K562 (cell line): ENCODE data around the gene PHTF2. TPM values are rescaled to one million over a fixed set of nuclear protein-coding genes. Genes with fewer than 3 reads are reported as not detected.

Experiments used
- BRD9 ChIP-seq: fragments of 450-650 bp; IDR thresholded peaks from 2 replicates; pipeline ENCODE4 v1.6.1; 2018; ENCODE audit warnings: low read depth; ENCODE audit not compliant: partially characterized antibody
- CBFA2T3 ChIP-seq: fragments of 450-650 bp; IDR thresholded peaks from 2 replicates; pipeline ENCODE4 v1.6.1; 2017
- CCNT2 ChIP-seq: IDR thresholded peaks from 2 replicates; pipeline ENCODE4 v1.6.1; 2011; ENCODE audit warnings: borderline replicate concordance, low read depth, mild to moderate bottlenecking, moderate library complexity, mixed read lengths, low read length; ENCODE audit not compliant: insufficient read length; ENCODE audit errors: extremely low read depth
- CEBPG ChIP-seq, 3 experiments: fragments of 200-800 bp in 1 of 3; sonication (Bioruptor generic) in 1 of 3; sonication (generic) in 1 of 3; formaldehyde crosslinking in 1 of 3; IDR thresholded peaks in 2 of 3; conservative IDR thresholded peaks in 1 of 3; 2 replicates each; pipeline versions ENCODE4 v1.6.1 to v1.8.0; 2016 to 2022; ENCODE audit warnings: missing compliant biosample characterization in 2 of 3, missing genetic modification characterization in 2 of 3, mild to moderate bottlenecking in 1 of 3, missing genetic modification reagents in 1 of 3
- FOXA1 ChIP-seq: fragments of 450-650 bp; IDR thresholded peaks from 2 replicates; pipeline ENCODE4 v1.6.1; 2016; ENCODE audit warnings: mild to moderate bottlenecking, borderline replicate concordance
- HNRNPL ChIP-seq: fragments of 200-400 bp; formaldehyde crosslinking; IDR thresholded peaks from 2 replicates; pipeline ENCODE4 v1.6.1; 2017; ENCODE audit warnings: low read depth, mild to moderate bottlenecking, low read length
- ILK ChIP-seq: fragments of 450-650 bp; IDR thresholded peaks from 2 replicates; pipeline ENCODE4 v1.6.1; 2016; ENCODE audit warnings: missing genetic modification characterization, low read depth, mild to moderate bottlenecking, missing compliant biosample characterization, moderate library complexity, borderline replicate concordance
- MXI1 ChIP-seq: IDR thresholded peaks from 2 replicates; pipeline ENCODE4 v1.6.1; 2011; ENCODE audit warnings: low read depth, mild to moderate bottlenecking, improper control_type of control experiment, low read length
- NFXL1 ChIP-seq: fragments of 450-650 bp; formaldehyde crosslinking; IDR thresholded peaks from 2 replicates; pipeline ENCODE4 v1.4.0; 2021; ENCODE audit warnings: mild to moderate bottlenecking
- RAD21 ChIP-seq, 2 experiments: fragments of 250-450 bp in 1 of 2; fragments of 450-650 bp in 1 of 2; sonication (Bioruptor Pico) in 1 of 2; formaldehyde crosslinking in 1 of 2; IDR thresholded peaks in 1 of 2; conservative IDR thresholded peaks in 1 of 2; 2 replicates each; pipeline versions ENCODE4 v1.4.0 to v1.8.0; 2020 to 2022; ENCODE audit warnings: mild to moderate bottlenecking in 2 of 2, moderate library complexity in 1 of 2
- RB1 ChIP-seq: fragments of 450-650 bp; IDR thresholded peaks from 2 replicates; pipeline ENCODE4 v1.6.1; 2017; ENCODE audit warnings: low read depth, mild to moderate bottlenecking
- RCOR1 ChIP-seq, 2 experiments: IDR thresholded peaks; 2 replicates each; pipeline ENCODE4 v1.6.1; 2012; ENCODE audit warnings: low read depth in 2 of 2, low read length in 2 of 2, borderline replicate concordance in 1 of 2, improper control_type of control experiment in 1 of 2
- SIN3B ChIP-seq: fragments of 450-650 bp; IDR thresholded peaks from 2 replicates; pipeline ENCODE4 v1.6.1; 2017; ENCODE audit warnings: low read depth, mild to moderate bottlenecking, moderate library complexity
- SREBF2 ChIP-seq: sonication (generic); formaldehyde crosslinking; IDR thresholded peaks from 2 replicates; pipeline ENCODE4 v1.4.0; 2020; ENCODE audit warnings: mild to moderate bottlenecking, missing genetic modification reagents
- ZBTB7A ChIP-seq: IDR thresholded peaks from 2 replicates; pipeline ENCODE4 v1.6.1; 2011; ENCODE audit warnings: low read depth, mild to moderate bottlenecking, low read length, moderate library complexity, borderline replicate concordance; ENCODE audit not compliant: control insufficient read depth
- ZC3H4 ChIP-seq: sonication (generic); formaldehyde crosslinking; IDR thresholded peaks from 2 replicates; pipeline ENCODE4 v1.9.0; 2021; ENCODE audit warnings: missing genetic modification reagents, borderline replicate concordance
- ZNF212 ChIP-seq: fragments of 450-650 bp; formaldehyde crosslinking; IDR thresholded peaks from 2 replicates; pipeline ENCODE4 v1.4.0; 2020; ENCODE audit warnings: mild to moderate bottlenecking
- ZNF639 ChIP-seq, 2 experiments: fragments of 200-800 bp in 1 of 2; sonication (Bioruptor generic) in 1 of 2; sonication (generic) in 1 of 2; formaldehyde crosslinking in 1 of 2; IDR thresholded peaks in 1 of 2; conservative IDR thresholded peaks in 1 of 2; 2 replicates each; pipeline versions ENCODE4 v1.5.0 to v1.6.1; 2016 to 2020; ENCODE audit warnings: missing compliant biosample characterization in 1 of 2, missing genetic modification characterization in 1 of 2, missing genetic modification reagents in 1 of 2
- ZNF717 ChIP-seq: fragments of 250-450 bp; sonication (Bioruptor Pico); IDR thresholded peaks from 2 replicates; pipeline ENCODE4 v1.5.0; 2021
- polyA plus RNA-seq, 8 experiments: library from polyadenylated mRNA; depleted of rRNA in 4 of 8; stranded (reverse) in 5 of 8; unstranded in 3 of 8; fragments of >200 nt; fragmentation: Nextera tagmentation in 2 of 8; fragmentation: Illumina TruSeq in 1 of 8; extraction: Ambion mirVana in 2 of 8; extraction: Trizol in 1 of 8; gene quantifications; 2 replicates each; pipeline versions ENCODE4 v1.2.1 to v1.2.3, GENCODE V29; 2011 to 2014; ENCODE audit warnings: inconsistent platforms in 1 of 8, missing spikeins in 1 of 8
- total RNA-seq, 7 experiments: library from RNA; depleted of rRNA in 6 of 7; stranded (reverse); fragments of >200 nt in 6 of 7; fragmentation: Illumina TruSeq in 2 of 7; extraction: Trizol in 2 of 7; gene quantifications; 2 replicates each; pipeline versions ENCODE4 v1.2.1 to v1.2.3, GENCODE V29; 2011 to 2021; ENCODE audit warnings: low replicate concordance in 1 of 7
- TF ChIP-seq, protein P1 (sequence below): fragments of 450-650 bp; formaldehyde crosslinking; IDR thresholded peaks from 2 replicates; pipeline ENCODE4 v1.4.0; 2020; ENCODE audit warnings: mild to moderate bottlenecking, moderate library complexity
- TF ChIP-seq, protein P2 (sequence below): fragments of 250-450 bp; sonication (Bioruptor Pico); IDR thresholded peaks from 2 replicates; pipeline ENCODE4 v1.4.0; 2020; ENCODE audit warnings: mild to moderate bottlenecking

Gene PHTF2
- total and polyA plus RNA-seq, 9 of the 15 experiments (the other 6 are each of a cell fraction or from before 2014, with no cell fraction given), result 17.9 to 43.6 (median 25.4) TPM

- TF ChIP-seq, protein P1, sequence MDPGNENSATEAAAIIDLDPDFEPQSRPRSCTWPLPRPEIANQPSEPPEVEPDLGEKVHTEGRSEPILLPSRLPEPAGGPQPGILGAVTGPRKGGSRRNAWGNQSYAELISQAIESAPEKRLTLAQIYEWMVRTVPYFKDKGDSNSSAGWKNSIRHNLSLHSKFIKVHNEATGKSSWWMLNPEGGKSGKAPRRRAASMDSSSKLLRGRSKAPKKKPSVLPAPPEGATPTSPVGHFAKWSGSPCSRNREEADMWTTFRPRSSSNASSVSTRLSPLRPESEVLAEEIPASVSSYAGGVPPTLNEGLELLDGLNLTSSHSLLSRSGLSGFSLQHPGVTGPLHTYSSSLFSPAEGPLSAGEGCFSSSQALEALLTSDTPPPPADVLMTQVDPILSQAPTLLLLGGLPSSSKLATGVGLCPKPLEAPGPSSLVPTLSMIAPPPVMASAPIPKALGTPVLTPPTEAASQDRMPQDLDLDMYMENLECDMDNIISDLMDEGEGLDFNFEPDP (CRISPR knock-in tag), result 0 out of 2 replicates have a peak, but pooled peaks have one; percentile 22
- TF ChIP-seq NFXL1 (CRISPR knock-in tag) (peak; percentile 60; the same call in 1 of the 2 replicates), RB1 (no peak; the same call in 1 of the 2 replicates), ZNF717 (CRISPR knock-in tag) (no peak), CBFA2T3 (peak; percentile 10; the same call in 1 of the 2 replicates), ILK (tag) (no peak), FOXA1 (no peak), RCOR1 (IDR thresholded peaks at IDR 0.05; ENCODE audit: borderline replicate concordance in 1 of 2, low read depth in 2 of 2, low read length in 2 of 2) (0 out of 4 replicates have a peak, but pooled peaks of 1 of the 2 experiments have one; percentile 26), ZNF639 (CRISPR knock-in tag; conservative IDR thresholded peaks at IDR 0.05 in 1 of 2, IDR thresholded peaks at IDR 0.05 in 1 of 2) (0 out of 4 replicates have a peak, but pooled peaks of 1 of the 2 experiments have one; percentile 12), ZBTB7A (peak; percentile 89), ZC3H4 (CRISPR knock-in tag) (peak; percentile 65; the same call in 1 of the 2 replicates), HNRNPL (peak; percentile 50; the same call in 1 of the 2 replicates), ZNF212 (CRISPR knock-in tag) (no peak), CEBPG (CRISPR knock-in tag; IDR thresholded peaks at IDR 0.05) (no peak), CEBPG (tag; conservative IDR thresholded peaks at IDR 0.05 in 1 of 2, IDR thresholded peaks at IDR 0.05 in 1 of 2) (peak in 1 of 2 experiments; percentile 36; a peak in 1 of 4 replicates), RAD21 (CRISPR knock-in tag; conservative IDR thresholded peaks at IDR 0.05 in 1 of 2, IDR thresholded peaks at IDR 0.05 in 1 of 2) (peak in 1 of 2 experiments; percentile 10; a peak in 1 of 4 replicates), SREBF2 (no peak), CCNT2 (peak; percentile 29), SIN3B (no peak), BRD9 (peak; percentile 13), MXI1 (peak; percentile 48)
- TF ChIP-seq, protein P2, sequence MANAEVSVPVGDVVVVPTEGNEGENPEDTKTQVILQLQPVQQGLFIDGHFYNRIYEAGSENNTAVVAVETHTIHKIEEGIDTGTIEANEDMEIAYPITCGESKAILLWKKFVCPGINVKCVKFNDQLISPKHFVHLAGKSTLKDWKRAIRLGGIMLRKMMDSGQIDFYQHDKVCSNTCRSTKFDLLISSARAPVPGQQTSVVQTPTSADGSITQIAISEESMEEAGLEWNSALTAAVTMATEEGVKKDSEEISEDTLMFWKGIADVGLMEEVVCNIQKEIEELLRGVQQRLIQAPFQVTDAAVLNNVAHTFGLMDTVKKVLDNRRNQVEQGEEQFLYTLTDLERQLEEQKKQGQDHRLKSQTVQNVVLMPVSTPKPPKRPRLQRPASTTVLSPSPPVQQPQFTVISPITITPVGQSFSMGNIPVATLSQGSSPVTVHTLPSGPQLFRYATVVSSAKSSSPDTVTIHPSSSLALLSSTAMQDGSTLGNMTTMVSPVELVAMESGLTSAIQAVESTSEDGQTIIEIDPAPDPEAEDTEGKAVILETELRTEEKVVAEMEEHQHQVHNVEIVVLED (CRISPR knock-in tag), result no peak
Observed at GRCh38 chr7:77799078-77799964, 748 bp downstream of the PHTF2 start (continued).
